HG03460 (cell line): ENCODE results near the gene OR6A2.

Experiments used
- ATAC-seq: cut with Tn5 transposase; IDR thresholded peaks from one replicate; pipeline ENCODE4 v1.9.1; 2021; ENCODE audit not compliant: unreplicated experiment

The OR6A2 gene

GRCh38 chr11:6757373-6757967, 42.0 kb downstream of the OR6A2 start:
- peak; percentile 73 for ATAC-seq

GRCh38 chr11:6755953-6756347, 43.5 kb downstream of the OR6A2 start:
- ATAC-seq: no peak

GRCh38 chr11:6755303-6755952, 44.1 kb downstream of the OR6A2 start:
- no peak for ATAC-seq

GRCh38 chr11:6747097-6747668, 52.3 kb downstream of the OR6A2 start:
- no peak for ATAC-seq

GRCh38 chr11:6746626-6747025, 52.9 kb downstream of the OR6A2 start:
- ATAC-seq: no peak

- peak; percentile 83 for ATAC-seq
These were observed 53.3 kb downstream of the OR6A2 start for GRCh38 chr11:6746086-6746618.

GRCh38 chr11:6745465-6746015, 53.9 kb downstream of the OR6A2 start:
- ATAC-seq: peak; percentile 61

- no peak for ATAC-seq
These were observed 54.5 kb downstream of the OR6A2 start for GRCh38 chr11:6745018-6745417.

- no peak for ATAC-seq
These were observed 57.2 kb downstream of the OR6A2 start for GRCh38 chr11:6742260-6742659.
